Measurements from ENCODE around the gene ATP2C1.

DNA sequence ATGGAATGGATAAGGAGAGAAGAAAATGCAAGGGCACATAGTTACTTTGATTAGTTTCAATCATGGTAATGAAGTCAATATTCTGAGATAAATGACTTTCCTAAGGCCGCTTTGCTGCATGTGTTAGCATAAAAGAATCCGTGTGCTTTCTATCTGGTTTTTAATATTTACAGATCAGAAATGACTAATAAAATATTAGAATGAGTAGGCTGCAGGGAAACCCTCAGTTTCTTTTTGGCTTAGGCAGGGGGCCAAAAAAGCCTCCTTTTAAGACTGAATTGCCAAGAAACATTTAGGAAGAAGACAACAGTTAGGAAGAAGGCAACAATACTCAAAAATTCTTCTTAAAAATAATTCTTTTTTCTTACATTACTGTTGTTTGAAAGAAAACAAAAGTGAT lies 144.4 kb downstream of the ATP2C1 start:
- TF ChIP-seq, protein P1, sequence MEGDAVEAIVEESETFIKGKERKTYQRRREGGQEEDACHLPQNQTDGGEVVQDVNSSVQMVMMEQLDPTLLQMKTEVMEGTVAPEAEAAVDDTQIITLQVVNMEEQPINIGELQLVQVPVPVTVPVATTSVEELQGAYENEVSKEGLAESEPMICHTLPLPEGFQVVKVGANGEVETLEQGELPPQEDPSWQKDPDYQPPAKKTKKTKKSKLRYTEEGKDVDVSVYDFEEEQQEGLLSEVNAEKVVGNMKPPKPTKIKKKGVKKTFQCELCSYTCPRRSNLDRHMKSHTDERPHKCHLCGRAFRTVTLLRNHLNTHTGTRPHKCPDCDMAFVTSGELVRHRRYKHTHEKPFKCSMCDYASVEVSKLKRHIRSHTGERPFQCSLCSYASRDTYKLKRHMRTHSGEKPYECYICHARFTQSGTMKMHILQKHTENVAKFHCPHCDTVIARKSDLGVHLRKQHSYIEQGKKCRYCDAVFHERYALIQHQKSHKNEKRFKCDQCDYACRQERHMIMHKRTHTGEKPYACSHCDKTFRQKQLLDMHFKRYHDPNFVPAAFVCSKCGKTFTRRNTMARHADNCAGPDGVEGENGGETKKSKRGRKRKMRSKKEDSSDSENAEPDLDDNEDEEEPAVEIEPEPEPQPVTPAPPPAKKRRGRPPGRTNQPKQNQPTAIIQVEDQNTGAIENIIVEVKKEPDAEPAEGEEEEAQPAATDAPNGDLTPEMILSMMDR (IDR thresholded peaks at IDR 0.05; ENCODE audit: insufficient read depth, low read length): no peak
- no peak for TF ChIP-seq POLR2AphosphoS5 (IDR thresholded peaks at IDR 0.05; ENCODE audit: low read depth)
- TF ChIP-seq REST (IDR thresholded peaks at IDR 0.05; ENCODE audit: insufficient replicate concordance, low read depth): no peak
- no peak for TF ChIP-seq SPI1 (IDR thresholded peaks at IDR 0.05; ENCODE audit: borderline replicate concordance, low read depth)
- TF ChIP-seq GABPA (IDR thresholded peaks at IDR 0.05; ENCODE audit: low read depth): no peak
